ENCODE results near the gene CLRN2. TPM values are rescaled to one million over a fixed set of nuclear protein-coding genes. Genes with fewer than 3 reads are reported as not detected.
A peak's percentile ranks its signal among the peaks of the same experiment; 100 is the strongest.

The CLRN2 gene
- total and polyA plus RNA-seq, 9 of the 15 experiments (the other 6 are each of a cell fraction or from before 2014, with no cell fraction given), result not detected

GRCh38 chr4:17511950-17512795 is 2.8 kb upstream of the CLRN2 start, which contains the start of gene QDPR (continued):
- TF ChIP-seq ZNF23 (CRISPR knock-in tag; IDR thresholded peaks at IDR 0.05) (no peak), IFI16 (CRISPR knock-in tag; IDR thresholded peaks at IDR 0.05) (no peak), ELF1 (tag; IDR thresholded peaks at IDR 0.05) (no peak), JUND (IDR thresholded peaks at IDR 0.05; ENCODE audit: borderline replicate concordance, low read depth, low read length) (no peak), JUND (tag; IDR thresholded peaks at IDR 0.05; ENCODE audit: borderline replicate concordance, low read depth, low read length) (no peak), PHF8 (IDR thresholded peaks at IDR 0.05; ENCODE audit: borderline replicate concordance, low read length) (peak; percentile 73; the same call in 1 of the 2 replicates), ZBTB40 (IDR thresholded peaks at IDR 0.05) (no peak), ZBTB40 (CRISPR knock-in tag; IDR thresholded peaks at IDR 0.05) (no peak), RFX1 (IDR thresholded peaks at IDR 0.05) (no peak), CUX1 (CRISPR knock-in tag; IDR thresholded peaks at IDR 0.05) (no peak), ZNF780A (CRISPR knock-in tag; IDR thresholded peaks at IDR 0.05) (no peak), CREB5 (CRISPR knock-in tag; IDR thresholded peaks at IDR 0.05) (no peak)

Data from K562 (cell line).